HEK293 (cell line): ENCODE measurements around the gene MAP3K4.

Experiments
- CTCF ChIA-PET: fragments of 350-600 bp; formaldehyde crosslinking; extraction: SDS; loops from one replicate; lab custom pipeline; 2021; ENCODE audit warnings: antibody characterized with exemption; lab: Yijun Ruan, JAX
- POLR2A ChIA-PET: fragments of 300-600 bp; formaldehyde crosslinking; extraction: SDS; loops from one replicate; lab custom pipeline; 2020; ENCODE audit warnings: antibody characterized with exemption, inconsistent platforms; lab: Yijun Ruan, JAX
- H3K27ac ChIP-seq: fragments of 200-500 bp; sonication (Bioruptor generic); 2 replicates; pipeline ENCODE4 v1.5.1; 2014; ENCODE audit warnings: low read depth, low read length, control low read depth, inconsistent platforms; ENCODE audit errors: extremely low read depth
- H3K36me3 ChIP-seq, 2 experiments: fragments of 200-500 bp in 1 of 2; sonication (Bioruptor generic) in 1 of 2; 1 replicate in 1 of 2; 2 replicates in 1 of 2; pipeline ENCODE4 v1.5.1; 2014 to 2017; ENCODE audit warnings: inconsistent platforms in 2 of 2, low read length in 2 of 2; ENCODE audit not compliant: control insufficient read depth in 2 of 2, insufficient read depth in 1 of 2
- H3K4me1 ChIP-seq: fragments of 200-500 bp; sonication (Bioruptor generic); 2 replicates; pipeline ENCODE4 v1.5.1; 2014; ENCODE audit warnings: mild to moderate bottlenecking, low read length, inconsistent platforms; ENCODE audit not compliant: control insufficient read depth, insufficient read depth
- H3K4me3 ChIP-seq: 2 replicates; pipeline ENCODE4 v1.5.1; 2011; ENCODE audit warnings: low read depth, mild to moderate bottlenecking, control low read depth, low read length, moderate library complexity
- H3K9me3 ChIP-seq: fragments of 200-500 bp; sonication (Bioruptor generic); 2 replicates; pipeline ENCODE4 v1.5.1; 2014; ENCODE audit warnings: low read depth, low read length, inconsistent platforms; ENCODE audit not compliant: control insufficient read depth, insufficient read depth
- GFI1B ChIP-seq: fragments of 450-650 bp; formaldehyde crosslinking; IDR thresholded peaks from 2 replicates; pipeline ENCODE4 v1.5.1; 2016; ENCODE audit warnings: missing biosample characterization, missing genetic modification characterization
- KLF1 ChIP-seq: fragments of 450-650 bp; formaldehyde crosslinking; IDR thresholded peaks from 2 replicates; pipeline ENCODE4 v1.5.1; 2016; ENCODE audit warnings: missing biosample characterization, missing genetic modification characterization
- OSR2 ChIP-seq: fragments of 450-650 bp; formaldehyde crosslinking; IDR thresholded peaks from 2 replicates; pipeline ENCODE4 v1.5.1; 2016; ENCODE audit warnings: missing biosample characterization, missing genetic modification characterization
- REST ChIP-seq: fragments of 450-650 bp; formaldehyde crosslinking; IDR thresholded peaks from 2 replicates; pipeline ENCODE4 v1.5.1; 2016; ENCODE audit warnings: missing biosample characterization, missing genetic modification characterization
- SCRT1 ChIP-seq: fragments of 450-650 bp; formaldehyde crosslinking; IDR thresholded peaks from 2 replicates; pipeline ENCODE4 v1.5.1; 2016; ENCODE audit warnings: missing biosample characterization, missing genetic modification characterization, borderline replicate concordance
- SCRT2 ChIP-seq: fragments of 450-650 bp; formaldehyde crosslinking; IDR thresholded peaks from 2 replicates; pipeline ENCODE4 v1.5.1; 2016; ENCODE audit warnings: missing biosample characterization, missing genetic modification characterization
- SP2 ChIP-seq: fragments of 450-650 bp; formaldehyde crosslinking; IDR thresholded peaks from 2 replicates; pipeline ENCODE4 v1.5.1; 2016; ENCODE audit warnings: missing biosample characterization, missing genetic modification characterization
- ZBTB20 ChIP-seq: fragments of 450-650 bp; formaldehyde crosslinking; IDR thresholded peaks from 2 replicates; pipeline ENCODE4 v1.5.1; 2016; ENCODE audit warnings: missing biosample characterization, missing genetic modification characterization
- ZFP37 ChIP-seq: fragments of 450-650 bp; formaldehyde crosslinking; IDR thresholded peaks from 2 replicates; pipeline ENCODE4 v1.5.1; 2016; ENCODE audit warnings: missing biosample characterization, missing genetic modification characterization
- ZNF146 ChIP-seq: fragments of 450-650 bp; formaldehyde crosslinking; IDR thresholded peaks from 2 replicates; pipeline ENCODE4 v1.5.1; 2016; ENCODE audit warnings: missing biosample characterization, missing genetic modification characterization
- ZNF169 ChIP-seq: fragments of 450-650 bp; formaldehyde crosslinking; IDR thresholded peaks from 2 replicates; pipeline ENCODE4 v1.5.1; 2016; ENCODE audit warnings: missing biosample characterization, missing genetic modification characterization
- ZNF223 ChIP-seq: fragments of 450-650 bp; formaldehyde crosslinking; IDR thresholded peaks from 2 replicates; pipeline ENCODE4 v1.5.1; 2016; ENCODE audit warnings: missing biosample characterization, missing genetic modification characterization
- ZNF324 ChIP-seq: fragments of 450-650 bp; formaldehyde crosslinking; IDR thresholded peaks from 2 replicates; pipeline ENCODE4 v1.5.1; 2016; ENCODE audit warnings: missing biosample characterization, missing genetic modification characterization
- ZNF571 ChIP-seq: fragments of 450-650 bp; formaldehyde crosslinking; IDR thresholded peaks from 2 replicates; pipeline ENCODE4 v1.5.0; 2017; ENCODE audit warnings: missing biosample characterization, missing genetic modification characterization
- ZNF645 ChIP-seq: fragments of 450-650 bp; formaldehyde crosslinking; IDR thresholded peaks from 2 replicates; pipeline ENCODE4; 2016; ENCODE audit warnings: missing biosample characterization, missing genetic modification characterization
- ZNF677 ChIP-seq: fragments of 450-650 bp; IDR thresholded peaks from 2 replicates; pipeline ENCODE4 v1.5.0; 2018; ENCODE audit warnings: missing biosample characterization, mild to moderate bottlenecking, missing genetic modification characterization, moderate library complexity
- ZNF785 ChIP-seq: fragments of 450-650 bp; formaldehyde crosslinking; IDR thresholded peaks from 2 replicates; pipeline ENCODE4 v1.5.1; 2016; ENCODE audit warnings: missing biosample characterization, missing genetic modification characterization

MAP3K4 gene

GRCh38 chr6:161074496-161075121, 83.0 kb downstream of the MAP3K4 start:
- no peak overlapping the region for H3K27ac ChIP-seq
- H3K9me3 ChIP-seq: no peaks in the 10 kb centered on the region
- ChIA-PET CTCF (no interaction called here), POLR2A (no interaction called here)
- H3K4me3 ChIP-seq: no peak overlapping the region
- peaks cover 0 to 9% of the 10 kb centered on the region in 2 experiments; a peak in 1 of 3 replicates for H3K36me3 ChIP-seq
- TF ChIP-seq SCRT2 (tag by site-specific recombination) (peak; percentile 90), SCRT1 (peak; percentile 87), ZNF223 (tag by site-specific recombination) (no peak)
- H3K4me1 ChIP-seq: no peaks in the 10 kb centered on the region

GRCh38 chr6:161076181-161076677, 84.7 kb downstream of the MAP3K4 start:
- Histone ChIP-seq H3K4me3 (no peak overlapping the region), H3K9me3 (no peaks in the 10 kb centered on the region), H3K36me3 (peaks cover 0 to 25% of the 10 kb centered on the region in 2 experiments; a peak in 1 of 3 replicates), H3K27ac (no peak overlapping the region), H3K4me1 (no peaks in the 10 kb centered on the region)
- TF ChIP-seq OSR2 (tag by site-specific recombination) (no peak), ZNF324 (tag by site-specific recombination) (no peak), ZNF169 (tag by site-specific recombination) (no peak), ZNF645 (tag by site-specific recombination) (no peak), ZBTB20 (tag by site-specific recombination) (no peak), GFI1B (no peak), ZNF785 (no peak), ZNF677 (tag by site-specific recombination) (no peak), SP2 (tag by site-specific recombination) (no peak)
- POLR2A ChIA-PET: no interaction called here
- CTCF ChIA-PET: interaction anchor here (0.7 to 0.8 kb wide), 2 partner anchors 297 to 326 kb away, joined by 3 read pairs; no protein-coding TSS in a partner anchor

- no peak overlapping the region for H3K4me3 ChIP-seq
- no peaks in the 10 kb centered on the region for H3K9me3 ChIP-seq
- ChIA-PET POLR2A (interaction anchor here (1.1 kb wide), 1 partner anchor 15 kb away, joined by 3 read pairs; no protein-coding TSS in a partner anchor), CTCF (interaction anchor here (0.8 to 1.2 kb wide), 3 partner anchors 11 to 291 kb away, joined by 3 to 7 read pairs (median 3); no protein-coding TSS in a partner anchor)
- no peak overlapping the region for H3K27ac ChIP-seq
- no peaks in the 10 kb centered on the region for H3K4me1 ChIP-seq
- no peak for TF ChIP-seq ZFP37
- TF ChIP-seq ZNF146: no peak
- TF ChIP-seq KLF1 (tag by site-specific recombination): no peak
- no peak for TF ChIP-seq REST (tag by site-specific recombination)
- TF ChIP-seq ZNF571 (tag by site-specific recombination): no peak
- H3K36me3 ChIP-seq: peaks cover 2 to 54% of the 10 kb centered on the region in 2 experiments; a peak in 2 of 3 replicates
These were observed 88.1 kb downstream of the MAP3K4 start for GRCh38 chr6:161079566-161080262.
